ENCODE measurements around the gene MIGA2.

DNA sequence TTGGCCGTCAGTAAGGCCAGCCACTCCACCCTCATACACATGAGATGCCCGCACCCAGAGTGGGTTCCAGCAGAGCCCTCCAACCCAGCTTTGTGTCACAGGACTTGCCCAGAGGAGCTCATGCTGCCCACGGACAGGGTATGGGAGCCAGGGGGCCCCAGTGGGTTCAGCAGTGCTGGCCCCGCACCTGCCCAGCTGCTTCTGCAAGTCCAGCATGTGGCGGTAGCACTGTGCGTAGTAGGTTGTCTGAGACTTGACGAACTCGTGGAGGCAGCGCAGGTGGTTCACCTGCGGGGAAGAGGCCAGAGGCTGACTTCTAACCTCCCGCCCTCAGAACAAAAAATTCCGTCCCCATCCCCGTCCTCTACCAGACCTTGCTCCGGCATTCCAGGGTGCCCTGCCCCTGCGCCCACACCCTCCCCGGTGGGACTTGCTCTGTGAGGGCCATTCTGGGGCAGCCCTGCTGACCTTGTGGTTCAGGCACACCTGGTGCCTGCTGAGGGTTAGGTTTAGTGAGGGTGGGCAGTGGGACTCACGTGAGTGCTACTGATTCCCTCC lies 26.8 kb upstream of the MIGA2 start:
- TF ChIP-seq, protein P1, sequence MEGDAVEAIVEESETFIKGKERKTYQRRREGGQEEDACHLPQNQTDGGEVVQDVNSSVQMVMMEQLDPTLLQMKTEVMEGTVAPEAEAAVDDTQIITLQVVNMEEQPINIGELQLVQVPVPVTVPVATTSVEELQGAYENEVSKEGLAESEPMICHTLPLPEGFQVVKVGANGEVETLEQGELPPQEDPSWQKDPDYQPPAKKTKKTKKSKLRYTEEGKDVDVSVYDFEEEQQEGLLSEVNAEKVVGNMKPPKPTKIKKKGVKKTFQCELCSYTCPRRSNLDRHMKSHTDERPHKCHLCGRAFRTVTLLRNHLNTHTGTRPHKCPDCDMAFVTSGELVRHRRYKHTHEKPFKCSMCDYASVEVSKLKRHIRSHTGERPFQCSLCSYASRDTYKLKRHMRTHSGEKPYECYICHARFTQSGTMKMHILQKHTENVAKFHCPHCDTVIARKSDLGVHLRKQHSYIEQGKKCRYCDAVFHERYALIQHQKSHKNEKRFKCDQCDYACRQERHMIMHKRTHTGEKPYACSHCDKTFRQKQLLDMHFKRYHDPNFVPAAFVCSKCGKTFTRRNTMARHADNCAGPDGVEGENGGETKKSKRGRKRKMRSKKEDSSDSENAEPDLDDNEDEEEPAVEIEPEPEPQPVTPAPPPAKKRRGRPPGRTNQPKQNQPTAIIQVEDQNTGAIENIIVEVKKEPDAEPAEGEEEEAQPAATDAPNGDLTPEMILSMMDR (IDR thresholded peaks at IDR 0.05): no peak
- no peak for TF ChIP-seq EZH2phosphoT487 (IDR thresholded peaks at IDR 0.05)
